CD4-positive, alpha-beta T cell treated with Interleukin-12 subunit alpha and Interleukin-12 subunit beta, for 1 hour (primary cell): ENCODE results near the gene ANLN.
"Not testable (repeated sequence)": the region's sequence is repeated elsewhere in the genome, so short reads cannot be mapped to it uniquely, and the experiment has no call there.

Experiments
- DNase-seq: peaks from one replicate; pipeline ENCODE4 v3.0.0-alpha.2; 2020

Gene ANLN

GRCh38 chr7:36469236-36469635, 79.6 kb downstream of the ANLN start:
- DNase-seq = no peak

DNA sequence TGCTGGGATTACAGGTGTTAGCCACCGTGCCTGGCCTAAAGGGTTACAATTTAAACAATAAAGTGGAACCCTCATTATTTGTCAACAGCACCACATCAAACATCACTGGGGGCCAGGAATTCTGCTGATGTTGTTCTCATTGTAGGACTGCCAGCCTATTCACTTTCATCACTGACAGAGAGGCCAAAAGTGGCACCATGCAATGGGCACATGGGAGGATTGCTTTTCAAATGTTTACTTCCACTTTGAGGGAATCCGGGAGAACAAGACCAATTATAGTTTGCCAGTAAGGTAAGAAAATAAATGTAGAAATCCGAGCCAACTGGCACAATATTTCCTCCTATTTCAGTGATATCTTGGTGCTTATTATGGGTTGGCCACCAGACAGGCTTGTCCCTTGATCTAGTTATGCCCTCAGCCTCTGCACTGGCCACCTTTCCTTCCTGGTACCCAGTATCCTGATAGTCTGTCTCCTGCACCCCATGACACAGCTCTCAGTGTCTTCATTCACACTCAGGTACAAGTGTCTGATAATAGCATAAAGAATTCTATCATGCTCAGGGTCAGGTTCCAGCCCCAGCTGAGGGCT, 82.6 kb downstream of the ANLN start:
- DNase-seq = no peak

DNA sequence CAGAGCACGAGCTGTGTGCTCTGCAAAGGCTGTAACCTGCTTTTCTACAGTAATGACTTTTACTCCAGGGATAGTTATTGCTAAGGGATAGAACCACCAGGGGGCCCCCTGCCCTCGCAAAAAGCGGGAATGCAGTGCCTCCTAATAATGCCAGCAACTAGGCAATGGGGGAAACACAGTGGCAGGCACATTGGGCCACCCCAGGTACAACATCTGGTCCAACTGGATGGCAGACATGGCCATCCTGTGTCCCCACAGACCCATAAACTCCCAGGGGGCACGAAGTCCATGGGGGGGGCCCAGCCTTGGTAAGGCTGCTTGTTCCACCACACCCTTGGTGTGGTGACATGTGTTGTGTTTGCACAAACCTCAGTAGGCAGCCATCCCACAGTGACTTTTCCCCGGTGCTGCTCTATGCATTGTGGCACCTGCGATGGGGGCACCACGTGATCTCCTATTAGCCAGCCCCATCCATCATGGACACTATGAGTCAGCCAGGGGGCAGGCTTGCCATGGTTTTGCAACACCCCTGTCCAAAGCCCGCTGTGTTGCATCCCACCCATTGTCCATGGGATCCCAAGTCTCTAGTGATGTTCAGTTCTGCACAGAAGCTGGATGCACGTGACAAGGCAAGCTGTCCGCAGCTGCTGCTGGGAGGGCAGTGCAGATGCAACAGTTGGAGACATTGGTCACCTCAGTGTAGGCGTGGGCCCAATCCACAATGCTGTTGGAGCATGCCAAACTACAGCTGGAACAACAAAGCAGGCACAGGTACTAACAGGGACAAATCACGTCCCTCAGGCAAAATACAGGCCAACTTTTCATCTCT, 84.0 kb downstream of the ANLN start:
- peak; percentile 11 for DNase-seq

DNA sequence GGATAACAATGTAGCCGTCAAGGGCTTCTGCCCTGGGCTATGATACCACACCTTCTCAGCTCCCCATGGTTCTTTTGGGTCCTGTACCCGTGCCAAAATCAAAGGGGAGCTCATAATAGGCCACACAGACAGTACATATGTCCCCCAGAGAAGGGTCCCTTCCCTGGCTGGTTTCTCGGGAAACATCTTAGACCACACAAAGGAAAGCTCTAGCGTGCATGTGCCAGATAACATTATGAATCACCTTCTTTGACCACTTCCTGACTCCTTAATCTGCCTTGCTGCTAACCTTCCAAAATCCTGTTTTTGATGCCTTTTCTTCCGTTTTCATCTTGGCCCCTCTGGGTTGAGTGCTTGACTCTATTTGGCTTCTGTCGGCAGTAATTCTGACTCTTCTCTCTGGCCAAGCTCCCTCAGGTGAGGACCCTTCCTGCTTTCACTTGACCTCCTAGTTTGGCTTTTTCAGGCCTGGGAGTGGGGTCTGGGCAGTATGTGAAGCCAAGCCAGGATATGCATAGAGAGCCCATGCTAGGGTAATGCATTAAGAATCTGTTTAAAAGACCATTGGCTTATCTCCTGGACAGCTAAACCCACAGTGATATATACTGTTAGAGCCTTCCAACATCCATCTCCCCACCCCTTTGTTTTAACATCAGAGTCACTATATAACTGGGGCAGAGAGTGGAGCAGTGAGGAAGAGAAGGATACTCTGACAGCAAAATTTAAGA, 84.8 kb downstream of the ANLN start:
- no peak for DNase-seq

DNA sequence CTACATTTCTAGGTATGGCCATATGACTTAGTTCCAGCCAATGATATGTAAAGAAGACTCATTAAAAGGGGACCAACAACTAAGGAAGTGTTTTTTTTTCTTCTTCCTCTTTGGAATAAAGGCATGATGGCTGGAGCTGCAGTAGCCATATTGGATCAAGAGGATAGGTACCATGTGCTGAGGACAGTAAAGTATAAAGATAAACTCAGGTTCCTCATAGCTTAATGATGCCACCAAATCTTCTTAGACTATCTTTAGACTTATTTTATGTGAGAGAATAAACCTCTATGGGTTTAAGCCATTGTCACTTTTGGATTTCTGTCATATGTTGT, 85.3 kb downstream of the ANLN start:
- no peak for DNase-seq

GRCh38 chr7:36475381-36475780, 85.7 kb downstream of the ANLN start:
- no peak for DNase-seq

DNA sequence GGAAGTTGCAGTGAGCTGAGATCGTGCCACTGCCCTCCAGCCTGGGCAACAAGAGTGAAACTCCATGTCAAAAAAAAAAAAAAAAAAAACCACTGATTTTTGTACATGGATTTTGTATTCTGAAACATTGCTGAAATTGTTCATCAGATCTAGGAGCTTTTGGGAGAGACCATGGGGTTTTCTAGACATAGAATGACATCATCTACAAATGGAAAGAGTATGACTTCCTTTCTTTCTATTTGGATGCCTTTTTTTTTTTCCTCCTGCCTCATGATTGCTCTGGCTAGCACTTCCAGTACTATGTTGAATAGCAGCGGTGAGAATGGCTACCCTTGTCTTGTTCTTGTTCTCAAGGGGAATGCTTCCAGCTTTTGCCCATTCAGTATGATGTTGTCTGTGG, 89.1 kb downstream of the ANLN start:
- DNase-seq = no peak

GRCh38 chr7:36483853-36484252, 94.2 kb downstream of the ANLN start:
- DNase-seq = not testable (repeated sequence)

- DNase-seq = no peak
These were observed 94.6 kb downstream of the ANLN start for GRCh38 chr7:36484265-36484664.

- DNase-seq = no peak
These were observed 96.7 kb downstream of the ANLN start for GRCh38 chr7:36486336-36486735.

DNA sequence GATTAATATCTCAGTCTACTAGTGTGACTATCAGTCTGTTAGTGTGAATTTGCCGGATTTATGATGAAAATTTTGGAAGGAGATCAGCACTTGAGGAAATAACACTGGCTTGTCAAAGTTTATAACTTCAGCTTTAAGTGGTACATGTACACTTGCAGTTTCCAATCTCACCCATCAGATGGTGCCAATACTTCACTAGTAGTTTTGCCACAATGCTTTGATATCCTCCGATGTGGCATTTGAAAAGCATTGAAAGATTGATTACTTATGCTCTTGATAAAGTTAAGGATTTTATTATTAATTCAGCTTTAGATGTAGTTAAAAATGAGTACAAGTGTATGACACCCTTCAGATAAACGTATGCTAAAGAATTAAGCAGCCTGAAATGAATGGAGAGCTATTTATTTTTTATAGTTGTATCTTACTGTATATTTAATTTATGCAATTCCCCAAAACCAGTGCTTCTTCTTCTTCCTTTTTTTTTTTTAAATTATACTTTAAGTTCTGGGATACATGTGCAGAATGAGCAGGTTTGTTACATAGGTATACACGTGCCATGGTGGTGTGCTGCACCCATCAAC, 98.2 kb downstream of the ANLN start:
- peak; percentile 68 for DNase-seq

- not testable (repeated sequence) for DNase-seq
These were observed 99.0 kb downstream of the ANLN start for GRCh38 chr7:36488672-36489071.

DNA sequence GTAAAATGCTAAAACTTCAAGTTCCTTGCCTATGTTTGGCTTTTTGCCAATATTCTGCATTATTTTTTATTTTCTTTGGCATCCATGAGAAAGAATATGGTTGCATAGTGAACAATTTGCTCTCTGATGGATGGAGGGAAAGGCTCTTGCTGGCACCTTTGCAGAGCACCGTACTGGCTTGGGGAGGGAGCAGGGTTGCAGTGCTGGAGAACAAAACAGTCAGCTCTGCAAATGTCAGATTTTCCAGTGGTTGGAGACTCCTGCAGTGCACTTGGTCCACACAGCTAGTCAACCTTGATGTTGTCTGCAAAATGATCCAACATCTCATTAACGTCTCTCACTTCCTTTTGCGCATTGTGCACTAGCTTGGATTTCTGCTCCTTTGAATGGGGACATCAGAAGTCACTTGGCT, 100.8 kb downstream of the ANLN start:
- no peak for DNase-seq

GRCh38 chr7:36491317-36491716, 101.7 kb downstream of the ANLN start:
- DNase-seq = no peak

GRCh38 chr7:36496576-36496975, 106.9 kb downstream of the ANLN start:
- no peak for DNase-seq

DNA sequence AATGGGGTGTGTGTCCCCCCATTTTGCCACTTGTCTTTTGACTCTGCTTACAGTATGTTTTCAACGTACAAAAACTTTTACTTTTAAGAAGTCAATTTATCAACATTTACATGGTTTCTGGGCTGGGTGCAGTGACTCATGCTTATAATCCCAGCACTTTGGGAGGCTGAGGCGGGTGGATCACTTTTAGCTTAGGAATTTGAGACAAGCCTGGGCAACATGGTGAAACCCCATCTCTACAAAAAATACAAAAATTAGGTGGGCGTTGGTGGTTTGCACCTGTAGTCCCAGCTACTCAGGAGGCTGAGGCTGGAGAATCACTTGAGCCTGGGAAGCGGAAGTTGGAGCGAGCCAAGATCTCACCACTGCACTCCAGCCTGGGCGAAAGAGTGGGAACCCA, 107.5 kb downstream of the ANLN start:
- DNase-seq = not testable (repeated sequence)

- DNase-seq = no peak
These were observed 108.1 kb downstream of the ANLN start for GRCh38 chr7:36497775-36498174.
